AG04450 (cell line): ENCODE measurements around the gene UBL4B. TPM values are rescaled to one million over a fixed set of nuclear protein-coding genes. Genes with fewer than 3 reads are reported as not detected.

Experiments
- CTCF ChIA-PET: fragments of 300-600, 350-600 bp; formaldehyde crosslinking; extraction: SDS; loops from one replicate; lab custom pipeline; 2022; ENCODE audit warnings: antibody characterized with exemption, inconsistent platforms; lab: Charles Lee
- POLR2A ChIA-PET: fragments of 350-600 bp; formaldehyde crosslinking; extraction: SDS; loops from one replicate; lab custom pipeline; 2021; ENCODE audit warnings: antibody characterized with exemption, inconsistent platforms; lab: Yijun Ruan, JAX
- DNase-seq: peaks from one replicate; pipeline ENCODE4 v3.0.0-alpha.2; 2011; ENCODE audit warnings: low read depth, low spot score
- H3K27ac ChIP-seq: one replicate; pipeline ENCODE4 v1.5.1; 2012; ENCODE audit warnings: low read depth, low read length, control low read depth
- H3K27me3 ChIP-seq: one replicate; pipeline ENCODE4 v1.6.0; 2012; ENCODE audit warnings: low read length; ENCODE audit not compliant: control insufficient read depth, insufficient read depth
- H3K4me3 ChIP-seq: 2 replicates; pipeline ENCODE4 v1.5.1; 2011; ENCODE audit warnings: mild to moderate bottlenecking, low read depth, low read length, control low read depth
- H3K9me3 ChIP-seq: 2 replicates; pipeline ENCODE4 v1.5.1; 2012; ENCODE audit warnings: low read length; ENCODE audit not compliant: control insufficient read depth, insufficient read depth
- polyA plus RNA-seq: library from polyadenylated mRNA; depleted of rRNA; stranded (reverse); fragments of >200 nt; gene quantifications from 2 replicates; pipeline ENCODE4 v1.2.3, GENCODE V29; 2011
- TF ChIP-seq, protein P1 (sequence below): IDR thresholded peaks from 2 replicates; pipeline ENCODE4 v1.5.1; 2011; ENCODE audit warnings: low read depth, low read length, control low read depth, inconsistent platforms

The UBL4B gene
- polyA plus RNA-seq, 1 experiment = not detected

DNA sequence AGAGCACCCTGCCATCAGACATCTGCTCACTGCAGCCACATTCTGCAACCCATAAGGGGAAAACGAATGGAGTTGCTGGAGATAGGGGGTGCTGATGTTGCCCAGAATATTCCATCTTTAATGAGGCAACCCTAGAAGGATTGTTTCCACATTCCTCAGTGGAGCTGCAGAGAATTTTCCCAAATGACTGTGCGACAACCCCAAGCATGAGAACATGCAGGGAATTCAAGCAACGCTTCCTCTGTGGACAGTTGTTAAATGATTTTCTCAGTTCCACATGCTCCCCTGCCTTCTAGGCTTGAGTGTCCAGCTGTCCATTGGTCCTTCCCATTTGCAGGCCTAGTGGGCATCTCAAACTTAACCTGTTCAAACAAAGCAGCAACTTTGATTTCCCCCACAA, 20.5 kb upstream of the UBL4B start:
- Histone ChIP-seq H3K27ac (no peak overlapping the region), H3K9me3 (peaks cover 5% of the 10 kb centered on the region; the same call in 1 of the 2 replicates), H3K4me3 (no peak overlapping the region), H3K27me3 (peaks cover 57% of the 10 kb centered on the region)
- TF ChIP-seq, protein P1, sequence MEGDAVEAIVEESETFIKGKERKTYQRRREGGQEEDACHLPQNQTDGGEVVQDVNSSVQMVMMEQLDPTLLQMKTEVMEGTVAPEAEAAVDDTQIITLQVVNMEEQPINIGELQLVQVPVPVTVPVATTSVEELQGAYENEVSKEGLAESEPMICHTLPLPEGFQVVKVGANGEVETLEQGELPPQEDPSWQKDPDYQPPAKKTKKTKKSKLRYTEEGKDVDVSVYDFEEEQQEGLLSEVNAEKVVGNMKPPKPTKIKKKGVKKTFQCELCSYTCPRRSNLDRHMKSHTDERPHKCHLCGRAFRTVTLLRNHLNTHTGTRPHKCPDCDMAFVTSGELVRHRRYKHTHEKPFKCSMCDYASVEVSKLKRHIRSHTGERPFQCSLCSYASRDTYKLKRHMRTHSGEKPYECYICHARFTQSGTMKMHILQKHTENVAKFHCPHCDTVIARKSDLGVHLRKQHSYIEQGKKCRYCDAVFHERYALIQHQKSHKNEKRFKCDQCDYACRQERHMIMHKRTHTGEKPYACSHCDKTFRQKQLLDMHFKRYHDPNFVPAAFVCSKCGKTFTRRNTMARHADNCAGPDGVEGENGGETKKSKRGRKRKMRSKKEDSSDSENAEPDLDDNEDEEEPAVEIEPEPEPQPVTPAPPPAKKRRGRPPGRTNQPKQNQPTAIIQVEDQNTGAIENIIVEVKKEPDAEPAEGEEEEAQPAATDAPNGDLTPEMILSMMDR = no peak
- CTCF ChIA-PET = interaction anchor here (1.1 to 6.2 kb wide), 7 partner anchors 10 to 404 kb away, joined by 3 to 180 read pairs (median 7); no protein-coding TSS in a partner anchor
- no peak for DNase-seq
- POLR2A ChIA-PET = no interaction called here

DNA sequence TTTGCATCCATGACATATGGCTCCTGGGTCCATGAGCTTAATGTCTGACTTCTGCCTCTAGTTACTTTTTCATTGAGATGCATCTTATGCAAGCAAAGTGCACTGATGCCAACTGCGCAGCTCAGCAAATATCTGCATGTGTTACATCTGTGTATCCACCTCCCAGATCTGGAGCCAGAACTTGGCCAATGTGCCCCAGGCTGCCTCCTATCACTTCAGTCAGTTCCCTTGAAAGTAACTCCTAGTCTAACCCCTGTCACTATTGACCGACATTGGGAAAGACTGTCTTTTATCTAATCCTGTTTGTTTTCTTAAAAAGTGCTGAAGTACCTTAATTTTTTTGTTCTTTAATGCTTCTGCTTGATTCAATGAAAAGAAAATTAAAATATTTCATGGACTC, 19.3 kb upstream of the UBL4B start:
- TF ChIP-seq, protein P1 = no peak
- DNase-seq = no peak
- H3K27me3 ChIP-seq = peaks cover 51% of the 10 kb centered on the region
- ChIA-PET CTCF (interaction anchor here (1.2 to 6.2 kb wide), 2 partner anchors 9 to 32 kb away, joined by 5 to 180 read pairs; no protein-coding TSS in a partner anchor), POLR2A (no interaction called here)
- H3K9me3 ChIP-seq = peaks cover 5% of the 10 kb centered on the region; the same call in 1 of the 2 replicates
- no peak overlapping the region for H3K27ac ChIP-seq
- H3K4me3 ChIP-seq = no peak overlapping the region

- H3K9me3 ChIP-seq = peaks cover 5% of the 10 kb centered on the region; the same call in 1 of the 2 replicates
- H3K27ac ChIP-seq = no peak overlapping the region
- TF ChIP-seq, protein P1 = no peak
- H3K27me3 ChIP-seq = peaks cover 40% of the 10 kb centered on the region
- POLR2A ChIA-PET = no interaction called here
- DNase-seq = no peak
- H3K4me3 ChIP-seq = no peak overlapping the region
- CTCF ChIA-PET = no interaction called here
Observed at GRCh38 chr1:110094931-110095654, 17.1 kb upstream of the UBL4B start.

- no peak overlapping the region for H3K4me3 ChIP-seq
- TF ChIP-seq, protein P1 = no peak
- CTCF ChIA-PET = interaction anchor here (1.0 to 11.3 kb wide), 3 partner anchors 7 to 19 kb away, joined by 3 to 180 read pairs (median 10); no protein-coding TSS in a partner anchor
- peaks cover 35% of the 10 kb centered on the region for H3K27me3 ChIP-seq
- no peak overlapping the region for H3K27ac ChIP-seq
- DNase-seq = no peak
- POLR2A ChIA-PET = no interaction called here
- peaks cover 5% of the 10 kb centered on the region; the same call in 1 of the 2 replicates for H3K9me3 ChIP-seq
Observed at GRCh38 chr1:110097507-110098221, 14.6 kb upstream of the UBL4B start.
